ENCODE results near the gene HSPA9.

The HSPA9 gene

DNA sequence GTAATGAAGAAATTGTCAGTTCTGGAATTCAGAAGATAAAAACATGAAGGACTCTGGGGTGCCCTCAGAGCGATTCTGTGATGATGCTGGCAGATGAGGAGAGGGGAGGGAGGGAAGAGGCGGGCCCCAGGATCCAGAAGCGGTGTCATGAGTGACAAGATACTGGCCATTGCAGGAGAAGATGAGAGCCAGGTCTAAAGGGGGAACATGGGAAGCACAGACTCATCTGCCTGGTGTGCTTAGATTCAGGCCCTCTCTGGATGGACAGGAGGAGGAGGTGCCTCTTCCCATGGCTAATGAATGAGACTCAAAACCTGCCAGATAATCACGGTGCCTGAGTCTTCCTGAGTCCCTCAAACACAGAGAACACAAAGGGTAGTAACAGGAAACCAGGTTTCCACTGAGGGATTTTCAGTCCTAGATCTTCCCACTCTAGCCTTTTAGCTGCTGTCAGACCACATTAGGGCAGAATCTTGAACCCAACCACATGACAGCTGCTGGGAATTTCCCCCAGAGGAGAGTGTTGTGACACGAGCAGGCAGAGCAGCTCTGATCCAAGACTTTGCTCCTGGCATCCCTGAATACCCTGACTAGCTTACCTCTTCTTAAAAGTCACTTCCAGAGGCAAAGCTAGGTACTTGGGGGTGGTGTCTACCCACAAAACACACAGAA, 28.2 kb upstream of the HSPA9 start:
- DNase-seq (no peak), ATAC-seq (replicated peaks) (no peak)
- no peak overlapping the region for H3K4me3 Mint-ChIP-seq
- no peaks in the 10 kb centered on the region for H3K36me3 Mint-ChIP-seq (ENCODE audit: insufficient read depth)
- no peaks in the 10 kb centered on the region for H3K9me3 Mint-ChIP-seq
- H3K4me1 Mint-ChIP-seq (ENCODE audit: low read depth in 2 of 2): peaks cover 0 to 4% of the 10 kb centered on the region in 2 donors
- H3K27me3 Mint-ChIP-seq: peaks cover 44 to 77% of the 10 kb centered on the region in 2 donors
- H3K27ac Mint-ChIP-seq: no peak overlapping the region

- H3K4me1 Mint-ChIP-seq (ENCODE audit: low read depth in 2 of 2): peaks cover 0 to 4% of the 10 kb centered on the region in 2 donors
- no peaks in the 10 kb centered on the region for H3K9me3 Mint-ChIP-seq
- no peak overlapping the region for H3K27ac Mint-ChIP-seq
- DNase-seq (no peak), ATAC-seq (replicated peaks) (no peak)
- H3K4me3 Mint-ChIP-seq: no peak overlapping the region
- no peaks in the 10 kb centered on the region for H3K36me3 Mint-ChIP-seq (ENCODE audit: insufficient read depth)
- peaks cover 44 to 85% of the 10 kb centered on the region in 2 donors for H3K27me3 Mint-ChIP-seq
Measured at GRCh38 chr5:138602371-138603000, 27.3 kb upstream of the HSPA9 start.

DNA sequence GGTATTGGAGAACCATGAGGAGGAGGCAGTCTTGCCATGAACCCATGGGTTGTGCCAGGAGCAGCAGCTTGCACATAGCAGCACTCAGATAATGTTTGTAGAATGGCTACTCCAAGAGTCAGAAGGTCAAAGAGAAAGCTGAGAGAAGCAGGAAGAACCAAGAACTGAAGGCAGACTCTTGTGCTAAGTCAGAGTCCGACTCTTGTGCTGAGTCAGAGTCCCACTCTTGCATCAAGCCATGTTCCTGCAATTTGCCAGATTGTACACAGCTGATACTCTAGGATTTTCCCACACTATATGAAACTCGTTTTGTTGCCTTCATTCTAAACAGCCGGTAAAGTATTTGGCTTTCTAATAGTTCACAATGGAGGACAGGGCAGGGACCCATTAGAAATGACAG, 26.2 kb upstream of the HSPA9 start:
- no peaks in the 10 kb centered on the region for H3K9me3 Mint-ChIP-seq
- no peak overlapping the region for H3K4me3 Mint-ChIP-seq
- DNase-seq (no peak), ATAC-seq (replicated peaks) (no peak)
- no peaks in the 10 kb centered on the region for H3K36me3 Mint-ChIP-seq (ENCODE audit: insufficient read depth)
- H3K4me1 Mint-ChIP-seq (ENCODE audit: low read depth in 2 of 2): peaks cover 0 to 4% of the 10 kb centered on the region in 2 donors
- peaks cover 40 to 88% of the 10 kb centered on the region in 2 donors for H3K27me3 Mint-ChIP-seq
- no peak overlapping the region for H3K27ac Mint-ChIP-seq

DNA sequence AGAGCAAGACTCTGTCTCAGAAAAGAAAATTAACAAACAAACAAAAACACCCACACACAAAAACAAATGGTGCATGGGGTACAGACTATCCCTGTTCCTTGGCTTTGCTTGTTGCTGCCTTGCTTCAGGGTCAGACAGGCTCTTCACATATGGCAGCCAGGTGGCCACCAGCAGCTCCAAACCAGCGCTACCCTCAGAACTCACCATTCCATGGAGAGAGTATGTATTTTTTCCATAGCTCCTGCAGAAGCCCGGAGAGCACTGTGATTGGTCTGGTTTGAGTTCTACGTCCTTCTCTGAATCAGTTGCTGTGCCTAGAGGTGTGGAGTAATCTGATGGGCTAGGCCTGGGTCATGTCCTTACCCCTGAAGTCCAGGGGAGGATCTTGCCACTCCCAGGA, 25.2 kb upstream of the HSPA9 start:
- Mint-ChIP-seq H3K4me3 (no peak overlapping the region), H3K9me3 (no peaks in the 10 kb centered on the region), H3K4me1 (ENCODE audit: low read depth in 2 of 2) (peaks cover 0 to 3% of the 10 kb centered on the region in 2 donors), H3K27me3 (peaks cover 40 to 88% of the 10 kb centered on the region in 2 donors), H3K36me3 (ENCODE audit: insufficient read depth) (no peaks in the 10 kb centered on the region), H3K27ac (no peak overlapping the region)
- DNase-seq: no peak
- ATAC-seq (replicated peaks): no peak

DNA sequence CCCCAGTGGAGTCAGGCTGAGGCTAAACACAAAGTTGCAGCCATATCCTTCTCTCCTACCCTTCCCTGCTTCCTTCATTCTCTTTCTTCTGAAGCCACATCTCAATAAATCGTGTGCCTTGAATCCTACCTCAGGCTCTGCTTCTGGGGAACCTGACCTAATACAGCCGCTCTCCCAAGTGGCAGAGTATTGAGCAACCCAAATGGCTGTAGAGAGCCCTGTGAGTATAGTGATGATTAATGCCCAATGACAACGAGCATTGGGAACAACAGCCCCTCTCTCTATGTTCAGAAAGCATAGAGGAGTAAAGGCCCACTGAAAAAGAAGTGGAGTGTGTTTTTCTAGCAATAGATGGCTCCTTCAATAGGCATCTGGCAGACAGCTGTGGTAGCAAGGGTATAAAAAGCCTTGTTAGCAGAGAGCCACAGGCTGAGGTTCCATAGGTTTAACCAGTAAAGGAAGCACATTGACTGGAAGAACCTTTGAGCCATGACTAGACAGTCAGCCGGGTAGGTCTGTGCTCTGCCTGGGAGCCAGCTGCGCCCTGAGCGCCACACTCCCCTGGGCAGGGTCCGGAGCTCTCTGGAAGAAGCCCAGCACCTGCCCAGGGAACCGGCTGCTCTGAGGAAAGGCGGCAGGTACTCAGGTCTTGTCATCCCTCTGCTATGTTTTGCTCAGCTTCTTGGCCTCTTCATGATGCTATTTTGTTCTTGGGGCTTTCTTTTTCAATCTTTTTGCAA, 22.6 kb upstream of the HSPA9 start:
- H3K9me3 Mint-ChIP-seq: no peaks in the 10 kb centered on the region
- DNase-seq (no peak), ATAC-seq (replicated peaks) (no peak)
- no peaks in the 10 kb centered on the region for H3K4me1 Mint-ChIP-seq (ENCODE audit: low read depth in 2 of 2)
- H3K36me3 Mint-ChIP-seq (ENCODE audit: insufficient read depth): no peaks in the 10 kb centered on the region
- peaks cover 44 to 80% of the 10 kb centered on the region in 2 donors for H3K27me3 Mint-ChIP-seq
- H3K4me3 Mint-ChIP-seq: no peak overlapping the region
- no peak overlapping the region for H3K27ac Mint-ChIP-seq

DNA sequence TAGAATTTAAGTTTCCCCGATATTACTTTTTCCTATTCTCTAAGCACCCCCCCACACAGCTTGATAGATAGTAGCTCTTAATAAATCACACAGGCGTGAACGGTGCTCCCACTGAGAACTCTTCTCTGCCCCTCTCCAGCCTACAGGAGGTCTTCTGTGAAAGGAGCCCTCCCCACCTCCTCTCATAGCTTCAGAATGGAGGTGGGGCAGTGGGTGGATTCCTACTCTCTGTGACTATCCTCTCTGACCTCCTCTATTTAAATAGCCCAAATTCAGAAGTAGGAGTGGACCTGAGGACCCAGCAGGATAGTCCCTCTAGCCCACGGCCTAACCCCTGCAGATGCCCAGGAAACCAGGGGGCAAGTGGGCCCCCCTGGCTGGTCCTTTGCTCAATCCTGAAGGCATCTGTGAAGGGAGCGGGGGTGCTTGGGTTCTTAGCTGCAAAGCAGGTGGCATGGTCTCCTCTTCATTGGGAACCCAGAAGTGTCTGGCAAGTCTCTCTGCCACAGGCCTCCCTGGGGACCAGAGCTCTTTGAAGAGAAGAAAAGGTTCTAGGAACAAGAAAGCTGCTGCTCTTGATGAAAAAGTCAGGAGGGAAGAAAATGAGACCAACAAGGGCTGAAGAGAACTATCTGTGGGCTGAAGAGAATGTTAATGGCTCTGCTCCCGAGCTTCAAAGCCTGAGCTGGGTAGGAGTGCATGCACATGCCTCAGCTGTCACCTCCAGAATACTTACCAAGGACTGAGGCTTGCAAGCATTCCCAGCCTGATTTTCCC, 21.1 kb upstream of the HSPA9 start:
- Mint-ChIP-seq H3K27me3 (peaks cover 33 to 74% of the 10 kb centered on the region in 2 donors), H3K27ac (no peak overlapping the region), H3K4me1 (ENCODE audit: low read depth in 2 of 2) (no peaks in the 10 kb centered on the region), H3K4me3 (no peak overlapping the region), H3K9me3 (no peaks in the 10 kb centered on the region), H3K36me3 (ENCODE audit: insufficient read depth) (no peaks in the 10 kb centered on the region)
- DNase-seq (no peak), ATAC-seq (replicated peaks) (no peak)

DNA sequence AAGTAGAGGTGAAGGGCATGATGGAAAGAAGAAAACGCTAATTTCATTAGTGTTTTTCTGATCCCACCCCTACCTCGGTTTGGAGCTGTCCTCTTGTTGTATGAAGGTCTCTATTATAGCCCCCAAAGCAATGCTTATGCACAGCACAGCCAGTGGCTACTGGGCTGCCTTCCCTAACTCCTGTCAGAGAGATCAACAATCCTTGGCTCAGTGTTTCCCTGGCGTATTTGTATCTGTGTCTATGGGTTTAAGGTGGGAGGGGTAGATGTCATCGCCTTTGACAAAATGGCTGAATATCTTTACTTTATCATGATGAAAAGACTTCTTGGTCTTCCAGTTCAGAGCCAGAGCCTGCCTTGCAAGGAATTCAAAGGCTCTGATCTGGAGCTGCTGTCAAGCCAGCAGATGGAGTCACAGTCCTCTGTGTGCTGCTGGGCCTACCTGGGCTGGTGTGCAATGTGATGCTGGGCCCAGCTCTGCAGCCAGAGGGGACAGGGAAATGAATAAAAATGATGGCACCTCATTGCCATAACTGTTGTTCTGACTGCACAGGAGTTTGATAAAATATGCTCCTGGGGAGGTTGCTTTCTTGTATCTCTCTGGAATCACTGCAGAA, 20.1 kb upstream of the HSPA9 start:
- Mint-ChIP-seq H3K4me3 (no peak overlapping the region), H3K27ac (no peak overlapping the region), H3K36me3 (ENCODE audit: insufficient read depth) (no peaks in the 10 kb centered on the region), H3K4me1 (ENCODE audit: low read depth in 2 of 2) (no peaks in the 10 kb centered on the region), H3K9me3 (no peaks in the 10 kb centered on the region), H3K27me3 (peaks cover 23 to 70% of the 10 kb centered on the region in 2 donors)
- DNase-seq (no peak), ATAC-seq (replicated peaks) (no peak)

DNA sequence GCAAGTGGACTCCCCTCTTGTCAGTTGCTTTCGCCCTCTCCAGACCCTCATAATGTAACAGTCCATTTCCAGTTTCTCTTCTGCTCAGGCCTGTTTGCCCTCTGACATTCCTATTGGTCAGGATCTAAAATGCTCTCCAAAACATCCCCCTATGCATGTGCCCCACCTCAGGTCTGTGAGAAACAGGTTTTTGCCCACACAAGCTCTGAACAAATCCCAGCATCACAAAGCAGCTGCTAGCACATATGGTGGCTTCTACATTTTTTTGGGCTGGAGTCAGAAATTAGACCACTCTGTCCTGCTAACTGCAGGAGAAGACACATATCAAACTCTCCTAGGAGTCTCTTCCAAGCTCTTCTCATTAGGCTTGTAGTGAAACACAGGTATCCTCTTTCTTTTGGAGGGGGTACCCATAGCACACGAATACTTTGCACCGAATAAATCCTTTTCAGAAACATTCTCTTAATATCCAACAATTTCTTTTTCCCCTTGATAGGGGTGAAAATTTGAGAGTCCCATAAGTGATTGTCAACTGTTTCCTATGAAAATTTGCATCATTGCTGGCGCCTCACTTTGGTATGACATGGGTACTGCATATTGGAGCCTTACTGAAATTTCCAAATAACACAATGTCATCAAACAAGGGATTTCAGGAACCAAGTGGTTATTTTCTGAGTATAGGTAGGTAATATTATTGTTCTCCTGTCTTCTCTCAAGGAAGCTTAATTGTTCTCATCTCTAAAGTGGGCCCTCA, 19.3 kb upstream of the HSPA9 start:
- no peak overlapping the region for H3K4me3 Mint-ChIP-seq
- H3K36me3 Mint-ChIP-seq (ENCODE audit: insufficient read depth): no peaks in the 10 kb centered on the region
- ATAC-seq (replicated peaks) (no peak), DNase-seq (no peak)
- peaks cover 20 to 65% of the 10 kb centered on the region in 2 donors for H3K27me3 Mint-ChIP-seq
- no peaks in the 10 kb centered on the region for H3K9me3 Mint-ChIP-seq
- no peaks in the 10 kb centered on the region for H3K4me1 Mint-ChIP-seq (ENCODE audit: low read depth in 2 of 2)
- H3K27ac Mint-ChIP-seq: no peak overlapping the region

- H3K36me3 Mint-ChIP-seq (ENCODE audit: insufficient read depth): no peaks in the 10 kb centered on the region
- H3K9me3 Mint-ChIP-seq: no peaks in the 10 kb centered on the region
- peaks cover 13 to 39% of the 10 kb centered on the region in 2 donors for H3K27me3 Mint-ChIP-seq
- H3K27ac Mint-ChIP-seq: no peak overlapping the region
- DNase-seq (no peak), ATAC-seq (replicated peaks) (no peak)
- H3K4me1 Mint-ChIP-seq (ENCODE audit: low read depth in 2 of 2): no peaks in the 10 kb centered on the region
- H3K4me3 Mint-ChIP-seq: no peak overlapping the region
Measured at GRCh38 chr5:138588013-138588788, 13.0 kb upstream of the HSPA9 start.

GRCh38 chr5:138585157-138585556, 10.0 kb upstream of the HSPA9 start:
- H3K4me1 Mint-ChIP-seq (ENCODE audit: low read depth in 2 of 2): no peaks in the 10 kb centered on the region
- DNase-seq (no peak), ATAC-seq (replicated peaks) (no peak)
- no peak overlapping the region for H3K27ac Mint-ChIP-seq
- no peaks in the 10 kb centered on the region for H3K9me3 Mint-ChIP-seq
- H3K27me3 Mint-ChIP-seq: peaks cover 13 to 22% of the 10 kb centered on the region in 2 donors
- no peak overlapping the region for H3K4me3 Mint-ChIP-seq
- no peaks in the 10 kb centered on the region for H3K36me3 Mint-ChIP-seq (ENCODE audit: insufficient read depth)

- H3K27ac Mint-ChIP-seq: no peak overlapping the region
- H3K4me3 Mint-ChIP-seq: no peak overlapping the region
- H3K4me1 Mint-ChIP-seq (ENCODE audit: low read depth in 2 of 2): peaks cover 0 to 3% of the 10 kb centered on the region in 2 donors
- H3K9me3 Mint-ChIP-seq: no peaks in the 10 kb centered on the region
- no peak for ATAC-seq (replicated peaks)
- no peak for DNase-seq
- peaks cover 13 to 22% of the 10 kb centered on the region in 2 donors for H3K27me3 Mint-ChIP-seq
- no peaks in the 10 kb centered on the region for H3K36me3 Mint-ChIP-seq (ENCODE audit: insufficient read depth)
Measured at GRCh38 chr5:138583984-138584637, 8.9 kb upstream of the HSPA9 start.
